HCT116 (cell line): ENCODE data around the gene ZYG11A. TPM values are rescaled to one million over a fixed set of nuclear protein-coding genes. Genes with fewer than 3 reads are reported as not detected.

Source experiments
- ATAC-seq: fragments of 200-7000 bp; cut with Tn5 transposase; 2 replicates; pipeline ENCODE4 v1.9.1; 2020; ENCODE audit warnings: mild to moderate bottlenecking, moderate library complexity
- BruUV-seq: library from RNA; stranded (reverse); fragments of 400-500 nt; replicated peaks from 2 replicates; lab custom pipeline; 2021; lab: Mats Ljungman, UMichigan
- CTCF ChIA-PET: fragments of 300-600 bp; sonication (Branson Sonifier 250); formaldehyde crosslinking; loops from one replicate; lab custom pipeline; 2021; ENCODE audit warnings: antibody characterized with exemption; lab: Charles Lee
- POLR2A ChIA-PET: fragments of 300-600, 350-600 bp; sonication (Branson Sonifier 250); formaldehyde crosslinking; loops from one replicate; lab custom pipeline; 2021; ENCODE audit warnings: antibody characterized with exemption; lab: Charles Lee
- RAD21 ChIA-PET, 2 experiments: fragments of 300-600 bp; sonication (Branson Sonifier 250); formaldehyde crosslinking; loops; one replicate each; lab custom pipeline; 2023; ENCODE audit warnings: low total read pairs in 2 of 2; ENCODE audit not compliant: uncharacterized antibody in 2 of 2, unreplicated experiment in 2 of 2, low non-redundant PET in 1 of 2; lab: Charles Lee
- DNase-seq: peaks from one replicate; pipeline ENCODE4 v3.0.0-alpha.2; 2010; ENCODE audit warnings: low read depth, low spot score
- H2AFZ ChIP-seq: fragments of 200-600 bp; shearing (Covaris generic), sonication (generic); 2 replicates; pipeline ENCODE4 v1.6.1; 2017; ENCODE audit warnings: low read depth, mixed run types, mixed read lengths, antibody characterized with exemption, low read length; ENCODE audit not compliant: poor library complexity, severe bottlenecking
- H3K27ac ChIP-seq: 2 replicates; pipeline ENCODE4 v1.5.1; 2012; ENCODE audit warnings: low read depth, low read length
- H3K27me3 ChIP-seq: fragments of 200-600 bp; sonication (generic); 2 replicates; pipeline ENCODE4 v1.6.1; 2016; ENCODE audit warnings: mixed run types, low read length, mixed read lengths; ENCODE audit not compliant: insufficient read depth
- H3K36me3 ChIP-seq, 2 experiments: fragments of 200-500 bp in 1 of 2; fragments of 200-600 bp in 1 of 2; sonication (Bioruptor generic) in 1 of 2; sonication (generic) in 1 of 2; 2 replicates each; pipeline versions ENCODE4 v1.5.1 to v1.6.1; 2014 to 2016; ENCODE audit warnings: low read length in 2 of 2, inconsistent platforms in 1 of 2, mixed read lengths in 1 of 2, mixed run types in 1 of 2; ENCODE audit not compliant: insufficient read depth in 2 of 2, control insufficient read depth in 1 of 2
- H3K4me1 ChIP-seq, 2 experiments: fragments of 200-600 bp in 1 of 2; sonication (generic) in 1 of 2; 2 replicates each; pipeline versions ENCODE4 v1.5.1 to v1.6.1; 2012 to 2017; ENCODE audit warnings: low read length in 2 of 2, inconsistent platforms in 1 of 2, mild to moderate bottlenecking in 1 of 2, mixed read lengths in 1 of 2, mixed run types in 1 of 2, moderate library complexity in 1 of 2; ENCODE audit not compliant: insufficient read depth in 2 of 2, control insufficient read depth in 1 of 2
- H3K4me2 ChIP-seq: fragments of 200-600 bp; sonication (generic); 2 replicates; pipeline ENCODE4 v1.6.1; 2017; ENCODE audit warnings: mixed run types, low read length, mixed read lengths
- H3K4me3 ChIP-seq, 2 experiments: fragments of 200-600 bp in 1 of 2; sonication (generic) in 1 of 2; replicated peaks in 1 of 2; 2 replicates each; pipeline ENCODE4 v1.5.1; 2011 to 2016; ENCODE audit warnings: low read length in 2 of 2, control low read depth in 1 of 2, low read depth in 1 of 2, mild to moderate bottlenecking in 1 of 2, mixed read lengths in 1 of 2, mixed run types in 1 of 2
- H3K79me2 ChIP-seq: fragments of 200-600 bp; sonication (generic); 2 replicates; pipeline ENCODE4 v1.6.1; 2017; ENCODE audit warnings: mild to moderate bottlenecking, mixed run types, low read length, moderate library complexity, mixed read lengths; ENCODE audit not compliant: insufficient read depth
- H3K9ac ChIP-seq: fragments of 200-600 bp; sonication (generic); 2 replicates; pipeline ENCODE4 v1.6.1; 2016; ENCODE audit warnings: low read length, mixed read lengths
- H3K9me2 ChIP-seq: fragments of 200-600 bp; sonication (generic), shearing (Covaris generic); 2 replicates; pipeline ENCODE4 v1.6.1; 2017; ENCODE audit warnings: mixed run types, mild to moderate bottlenecking, moderate library complexity; ENCODE audit not compliant: insufficient read depth
- H3K9me3 ChIP-seq, 2 experiments: fragments of 200-500 bp in 1 of 2; fragments of 200-600 bp in 1 of 2; sonication (Bioruptor generic) in 1 of 2; sonication (generic) in 1 of 2; 2 replicates each; pipeline ENCODE4 v1.6.1; 2014 to 2017; ENCODE audit warnings: low read length in 2 of 2, mixed read lengths in 2 of 2, inconsistent platforms in 1 of 2, low read depth in 1 of 2, mild to moderate bottlenecking in 1 of 2, mixed run types in 1 of 2, moderate library complexity in 1 of 2; ENCODE audit not compliant: control insufficient read depth in 1 of 2, insufficient read depth in 1 of 2
- H4K20me1 ChIP-seq: fragments of 200-600 bp; sonication (generic), shearing (Covaris generic); 2 replicates; pipeline ENCODE4 v1.6.1; 2017; ENCODE audit warnings: mixed run types, mild to moderate bottlenecking, moderate library complexity; ENCODE audit not compliant: insufficient read depth
- ELF1 ChIP-seq: IDR thresholded peaks from 2 replicates; pipeline ENCODE4 v1.6.1; 2012; ENCODE audit warnings: low read depth, borderline replicate concordance
- EZH2phosphoT487 ChIP-seq: fragments of 200-600 bp; IDR thresholded peaks from 2 replicates; pipeline ENCODE4 v1.6.1; 2018; ENCODE audit warnings: antibody characterized with exemption, borderline replicate concordance
- FOSL1 ChIP-seq: IDR thresholded peaks from 2 replicates; pipeline ENCODE4 v1.6.1; 2012; ENCODE audit warnings: low read depth
- POLR2AphosphoS5 ChIP-seq: IDR thresholded peaks from 2 replicates; pipeline ENCODE4 v1.6.1; 2011; ENCODE audit warnings: mild to moderate bottlenecking, low read depth, low read length, moderate library complexity
- RAD21 ChIP-seq: IDR thresholded peaks from 2 replicates; pipeline ENCODE4 v1.6.1; 2012; ENCODE audit warnings: low read depth, mild to moderate bottlenecking
- SIN3A ChIP-seq: IDR thresholded peaks from 2 replicates; pipeline ENCODE4 v1.6.1; 2012; ENCODE audit warnings: low read depth
- SRF ChIP-seq: IDR thresholded peaks from 2 replicates; pipeline ENCODE4 v1.6.1; 2012; ENCODE audit warnings: low read depth
- TCF7L2 ChIP-seq: IDR thresholded peaks from 2 replicates; pipeline ENCODE4 v1.7.0; 2011; ENCODE audit warnings: borderline replicate concordance, inconsistent platforms; ENCODE audit not compliant: insufficient read depth, insufficient read length; ENCODE audit errors: extremely low read depth
- ZFX ChIP-seq: fragments of 450-650 bp; IDR thresholded peaks from 2 replicates; pipeline ENCODE4 v1.6.1; 2017
- intact Hi-C: fragments of 100-400 bp; cut with micrococcal nuclease; formaldehyde crosslinking; loops from 2 replicates; pipeline ENCODE4 v1.10.0; 2022
- total RNA-seq: library from RNA; stranded (reverse); gene quantifications from one replicate; pipeline ENCODE4 v1.2.1, GENCODE V29; 2021; ENCODE audit not compliant: unreplicated experiment
- TF ChIP-seq, protein P1 (sequence below): IDR thresholded peaks from 2 replicates; pipeline ENCODE4 v1.6.1; 2011; ENCODE audit warnings: mild to moderate bottlenecking, low read length, moderate library complexity; ENCODE audit not compliant: insufficient replicate concordance; ENCODE audit errors: extremely low read depth
- TF ChIP-seq, protein P2 (sequence below): IDR thresholded peaks from 2 replicates; pipeline ENCODE4 v1.6.1; 2012
- TF ChIP-seq, protein P3 (sequence below): IDR thresholded peaks from 2 replicates; pipeline ENCODE4 v1.6.1; 2012; ENCODE audit warnings: low read depth

Gene ZYG11A
- total RNA-seq, 1 experiment from 2014 or later, result 0.05 TPM

DNA sequence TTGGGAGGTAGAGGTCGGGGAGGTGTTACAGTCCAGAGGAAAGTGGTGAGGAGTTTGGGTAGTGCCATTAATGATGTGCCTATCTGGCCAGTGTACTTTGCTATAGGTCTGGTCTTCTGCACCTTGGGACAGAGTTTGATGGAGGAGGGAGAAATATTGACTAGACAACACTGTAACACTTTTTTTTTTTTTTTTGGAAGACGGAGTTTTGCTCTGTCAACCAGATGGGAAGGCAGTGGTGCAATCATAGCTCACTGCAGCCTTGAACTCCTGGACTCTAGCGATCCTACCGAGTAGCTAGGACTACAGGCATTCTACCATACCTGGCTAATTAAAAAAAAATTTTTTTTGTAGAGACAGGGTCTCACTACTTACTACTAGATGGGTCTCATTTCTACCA lies 86.5 kb downstream of the ZYG11A start:
- H3K9me2 ChIP-seq, result no peaks in the 10 kb centered on the region
- no peak overlapping the region for H2AFZ ChIP-seq
- ChIA-PET RAD21 (no interaction called here), POLR2A (no interaction called here), CTCF (no interaction called here)
- no peaks in the 10 kb centered on the region for H3K36me3 ChIP-seq
- no peak for TF ChIP-seq ZFX
- TF ChIP-seq, protein P1, sequence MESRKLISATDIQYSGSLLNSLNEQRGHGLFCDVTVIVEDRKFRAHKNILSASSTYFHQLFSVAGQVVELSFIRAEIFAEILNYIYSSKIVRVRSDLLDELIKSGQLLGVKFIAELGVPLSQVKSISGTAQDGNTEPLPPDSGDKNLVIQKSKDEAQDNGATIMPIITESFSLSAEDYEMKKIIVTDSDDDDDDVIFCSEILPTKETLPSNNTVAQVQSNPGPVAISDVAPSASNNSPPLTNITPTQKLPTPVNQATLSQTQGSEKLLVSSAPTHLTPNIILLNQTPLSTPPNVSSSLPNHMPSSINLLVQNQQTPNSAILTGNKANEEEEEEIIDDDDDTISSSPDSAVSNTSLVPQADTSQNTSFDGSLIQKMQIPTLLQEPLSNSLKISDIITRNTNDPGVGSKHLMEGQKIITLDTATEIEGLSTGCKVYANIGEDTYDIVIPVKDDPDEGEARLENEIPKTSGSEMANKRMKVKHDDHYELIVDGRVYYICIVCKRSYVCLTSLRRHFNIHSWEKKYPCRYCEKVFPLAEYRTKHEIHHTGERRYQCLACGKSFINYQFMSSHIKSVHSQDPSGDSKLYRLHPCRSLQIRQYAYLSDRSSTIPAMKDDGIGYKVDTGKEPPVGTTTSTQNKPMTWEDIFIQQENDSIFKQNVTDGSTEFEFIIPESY, result no peak
- no peak overlapping the region for H3K27ac ChIP-seq
- no peak overlapping the region for H3K9ac ChIP-seq
- intact Hi-C loops, result no loop called here
- H3K4me3 ChIP-seq, result no peak overlapping the region
- H4K20me1 ChIP-seq, result no peaks in the 10 kb centered on the region
- H3K79me2 ChIP-seq, result no peaks in the 10 kb centered on the region
- no peaks in the 10 kb centered on the region for H3K9me3 ChIP-seq
- BruUV-seq, result no TSS peak
- no peaks in the 10 kb centered on the region for H3K27me3 ChIP-seq
- DNase-seq, result no peak
- peaks cover 0 to 12% of the 10 kb centered on the region in 2 experiments; a peak in 1 of 4 replicates for H3K4me1 ChIP-seq
- ATAC-seq, result no peak
- no peak overlapping the region for H3K4me2 ChIP-seq

DNA sequence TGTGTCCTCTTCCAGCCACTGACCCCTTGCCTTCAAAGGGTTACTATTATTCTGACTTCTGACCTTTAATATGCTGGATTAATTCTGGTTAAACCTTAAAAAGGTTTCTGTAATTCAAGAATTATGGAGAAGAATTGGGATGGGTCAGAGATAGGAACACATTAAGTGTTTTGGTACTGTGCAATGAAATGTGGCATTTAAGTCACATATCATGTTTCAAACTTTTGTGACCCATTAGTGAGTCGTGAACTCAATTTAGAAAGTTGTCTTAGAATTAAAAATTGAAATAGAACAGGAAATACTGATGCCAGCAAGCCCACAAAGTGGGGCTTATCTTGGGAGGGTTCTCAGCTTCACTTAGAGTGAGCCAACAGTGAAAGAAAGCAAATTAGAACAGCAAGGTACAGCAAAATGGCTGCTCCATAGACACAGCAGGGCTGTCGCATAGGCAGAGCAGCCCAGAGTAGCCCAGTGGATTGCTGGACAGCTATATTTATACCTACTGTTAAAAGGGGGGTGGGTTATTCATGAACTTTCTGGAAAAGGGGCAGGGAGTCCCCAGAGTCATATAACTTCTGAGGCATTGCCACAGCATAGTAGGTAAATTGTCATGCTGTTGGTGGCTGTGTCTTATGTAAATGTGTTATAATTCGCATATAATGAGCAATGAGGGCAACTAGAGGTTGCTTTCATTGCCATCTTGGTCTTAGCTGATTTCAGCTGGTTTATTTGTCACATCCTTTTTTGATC lies 95.0 kb downstream of the ZYG11A start:
- Histone ChIP-seq H3K79me2 (no peaks in the 10 kb centered on the region), H3K27ac (no peak overlapping the region), H3K9ac (no peak overlapping the region), H3K9me2 (no peaks in the 10 kb centered on the region), H3K4me1 (no peaks in the 10 kb centered on the region), H2AFZ (no peak overlapping the region), H3K4me2 (no peak overlapping the region), H3K36me3 (no peaks in the 10 kb centered on the region), H3K4me3 (no peak overlapping the region), H3K9me3 (no peaks in the 10 kb centered on the region), H3K27me3 (no peaks in the 10 kb centered on the region), H4K20me1 (no peaks in the 10 kb centered on the region)
- ChIA-PET RAD21 (interaction anchor here in 1 of 2 experiments (0.6 kb wide), 1 partner anchor 100 kb away, joined by 3 read pairs; no protein-coding TSS in a partner anchor), POLR2A (no interaction called here), CTCF (no interaction called here)
- BruUV-seq, result no TSS peak
- ATAC-seq, result no peak
- DNase-seq, result no peak
- intact Hi-C loops, result no loop called here
- TF ChIP-seq SIN3A (no peak), TCF7L2 (no peak), FOSL1 (no peak), ELF1 (no peak), ZFX (no peak), POLR2AphosphoS5 (no peak), RAD21 (no peak), EZH2phosphoT487 (no peak), SRF (no peak)
- TF ChIP-seq, protein P2, sequence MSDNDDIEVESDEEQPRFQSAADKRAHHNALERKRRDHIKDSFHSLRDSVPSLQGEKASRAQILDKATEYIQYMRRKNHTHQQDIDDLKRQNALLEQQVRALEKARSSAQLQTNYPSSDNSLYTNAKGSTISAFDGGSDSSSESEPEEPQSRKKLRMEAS, result no peak
- TF ChIP-seq, protein P3, sequence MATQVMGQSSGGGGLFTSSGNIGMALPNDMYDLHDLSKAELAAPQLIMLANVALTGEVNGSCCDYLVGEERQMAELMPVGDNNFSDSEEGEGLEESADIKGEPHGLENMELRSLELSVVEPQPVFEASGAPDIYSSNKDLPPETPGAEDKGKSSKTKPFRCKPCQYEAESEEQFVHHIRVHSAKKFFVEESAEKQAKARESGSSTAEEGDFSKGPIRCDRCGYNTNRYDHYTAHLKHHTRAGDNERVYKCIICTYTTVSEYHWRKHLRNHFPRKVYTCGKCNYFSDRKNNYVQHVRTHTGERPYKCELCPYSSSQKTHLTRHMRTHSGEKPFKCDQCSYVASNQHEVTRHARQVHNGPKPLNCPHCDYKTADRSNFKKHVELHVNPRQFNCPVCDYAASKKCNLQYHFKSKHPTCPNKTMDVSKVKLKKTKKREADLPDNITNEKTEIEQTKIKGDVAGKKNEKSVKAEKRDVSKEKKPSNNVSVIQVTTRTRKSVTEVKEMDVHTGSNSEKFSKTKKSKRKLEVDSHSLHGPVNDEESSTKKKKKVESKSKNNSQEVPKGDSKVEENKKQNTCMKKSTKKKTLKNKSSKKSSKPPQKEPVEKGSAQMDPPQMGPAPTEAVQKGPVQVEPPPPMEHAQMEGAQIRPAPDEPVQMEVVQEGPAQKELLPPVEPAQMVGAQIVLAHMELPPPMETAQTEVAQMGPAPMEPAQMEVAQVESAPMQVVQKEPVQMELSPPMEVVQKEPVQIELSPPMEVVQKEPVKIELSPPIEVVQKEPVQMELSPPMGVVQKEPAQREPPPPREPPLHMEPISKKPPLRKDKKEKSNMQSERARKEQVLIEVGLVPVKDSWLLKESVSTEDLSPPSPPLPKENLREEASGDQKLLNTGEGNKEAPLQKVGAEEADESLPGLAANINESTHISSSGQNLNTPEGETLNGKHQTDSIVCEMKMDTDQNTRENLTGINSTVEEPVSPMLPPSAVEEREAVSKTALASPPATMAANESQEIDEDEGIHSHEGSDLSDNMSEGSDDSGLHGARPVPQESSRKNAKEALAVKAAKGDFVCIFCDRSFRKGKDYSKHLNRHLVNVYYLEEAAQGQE, result no peak
